GM18861 (cell line): ENCODE measurements around the gene PTPA.
A peak's percentile ranks its signal among the peaks of the same experiment; 100 is the strongest.

Experiments used
- ATAC-seq: cut with Tn5 transposase; IDR thresholded peaks from one replicate; pipeline ENCODE4 v1.9.1; 2021; ENCODE audit not compliant: unreplicated experiment

PTPA gene

DNA sequence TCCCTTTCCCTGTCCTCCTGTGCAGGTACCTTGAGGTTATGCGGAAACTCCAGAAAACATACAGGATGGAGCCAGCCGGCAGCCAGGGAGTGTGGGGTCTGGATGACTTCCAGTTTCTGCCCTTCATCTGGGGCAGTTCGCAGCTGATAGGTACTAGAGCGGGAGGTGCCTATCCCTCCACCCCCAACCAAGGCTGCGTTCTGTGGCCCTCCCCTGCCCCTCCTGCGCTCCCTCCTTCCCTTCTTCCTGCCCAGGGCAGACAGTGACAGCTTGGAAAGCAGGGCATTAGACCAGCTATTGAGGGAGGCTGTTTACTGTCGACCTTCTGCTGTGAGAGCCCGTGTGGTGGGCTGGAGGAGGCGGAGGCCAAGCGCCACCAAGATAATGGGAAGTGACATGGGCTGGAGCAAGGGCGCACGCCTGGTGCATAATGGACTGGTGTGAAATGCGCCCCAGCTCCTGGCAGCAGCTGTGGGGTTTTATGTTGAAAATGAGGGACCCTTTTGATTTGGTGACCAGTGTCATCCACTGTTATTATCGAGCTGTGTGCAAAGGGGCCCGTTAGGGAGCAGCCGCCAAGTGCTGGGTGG lies 25.3 kb downstream of the PTPA start:
- ATAC-seq = no peak

DNA sequence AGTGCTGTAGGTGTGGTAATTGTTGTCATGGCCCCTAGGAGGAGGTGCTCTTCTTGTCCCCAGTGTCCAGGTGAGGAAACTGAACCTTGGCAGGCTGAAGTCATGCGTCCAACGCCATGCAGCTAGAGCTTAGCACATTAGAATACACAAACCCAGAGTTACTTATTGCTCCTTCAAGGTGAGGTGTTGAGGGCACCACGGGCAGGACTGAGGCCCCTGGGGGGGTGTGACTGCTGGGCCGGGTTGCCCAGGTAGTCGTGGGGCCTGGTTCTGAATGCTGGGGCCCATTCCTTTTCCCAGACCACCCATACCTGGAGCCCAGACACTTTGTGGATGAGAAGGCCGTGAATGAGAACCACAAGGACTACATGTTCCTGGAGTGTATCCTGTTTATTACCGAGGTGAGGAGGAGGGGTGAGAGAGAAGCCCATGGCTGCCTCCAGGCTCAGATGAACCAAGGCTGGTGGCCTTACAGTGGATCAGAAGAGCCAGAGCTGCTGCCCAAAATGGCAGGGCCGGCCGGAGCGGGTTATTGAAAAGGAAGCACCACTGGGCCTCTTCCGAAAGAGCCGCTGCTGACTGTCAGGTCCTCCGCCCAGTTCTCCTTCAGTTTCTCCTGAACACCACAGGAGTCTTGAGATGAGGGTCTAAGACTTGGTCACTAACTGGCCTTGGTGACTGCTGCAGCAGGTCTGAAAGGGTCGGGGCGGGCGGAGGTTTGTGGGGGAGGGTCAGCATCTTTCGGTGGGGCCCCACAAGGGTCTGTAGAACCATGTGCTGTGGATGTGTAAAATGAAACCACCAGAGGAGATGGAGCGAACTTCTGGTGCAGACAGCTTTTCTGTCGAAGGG lies 26.3 kb downstream of the PTPA start:
- ATAC-seq = no peak

DNA sequence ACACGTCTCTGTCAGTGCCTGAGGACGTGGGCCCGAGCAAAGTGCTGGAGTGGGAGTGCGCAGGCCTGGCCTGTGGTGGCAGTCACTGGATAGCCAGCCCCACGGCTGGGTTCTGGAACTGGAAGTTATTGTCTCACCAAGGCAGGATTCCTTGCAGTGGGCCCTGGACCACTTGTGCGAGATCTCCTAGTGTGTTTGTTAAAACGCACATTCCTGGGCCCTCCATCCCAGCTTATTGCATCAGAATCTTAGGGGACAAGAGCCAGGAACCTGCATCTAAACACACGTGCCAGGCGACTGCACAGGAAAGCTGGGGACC lies 26.9 kb downstream of the PTPA start:
- no peak for ATAC-seq

DNA sequence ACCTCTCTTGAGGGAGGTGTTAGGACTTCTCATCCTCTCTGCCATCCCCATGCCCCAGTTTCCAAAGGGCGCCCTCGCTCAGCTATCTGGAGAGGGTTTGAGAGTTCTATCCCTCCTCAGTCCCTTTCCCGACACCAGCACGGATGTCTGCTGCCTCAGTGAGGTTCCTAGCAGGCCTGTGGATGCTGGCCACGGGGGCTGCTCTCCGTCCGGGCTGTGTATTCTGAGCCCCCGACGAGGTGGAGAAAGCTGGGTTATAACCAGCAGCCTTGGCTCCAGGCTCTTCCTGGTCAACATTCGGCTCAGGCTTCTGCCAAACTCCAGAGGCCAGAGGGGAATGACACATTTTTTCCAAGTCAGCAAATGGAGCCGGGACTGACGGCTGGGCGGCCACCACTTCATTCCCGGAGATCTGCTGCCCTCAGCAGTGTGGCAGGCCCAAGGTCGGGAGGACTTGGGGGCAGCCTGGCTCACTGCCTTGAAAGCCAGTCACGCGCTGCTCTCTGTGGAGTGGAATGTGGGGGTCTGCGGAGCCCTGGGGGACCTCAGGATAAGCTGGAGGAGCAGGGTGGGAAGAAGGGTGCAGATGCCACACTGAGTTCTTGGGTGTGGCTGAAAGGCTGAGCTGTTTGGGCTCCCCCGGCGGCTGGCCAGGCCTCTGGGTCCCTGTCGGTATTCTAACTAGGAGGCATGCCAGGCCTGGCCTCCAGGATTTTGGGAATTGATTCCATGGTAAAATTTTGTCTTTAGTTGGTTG lies 27.4 kb downstream of the PTPA start:
- no peak for ATAC-seq

DNA sequence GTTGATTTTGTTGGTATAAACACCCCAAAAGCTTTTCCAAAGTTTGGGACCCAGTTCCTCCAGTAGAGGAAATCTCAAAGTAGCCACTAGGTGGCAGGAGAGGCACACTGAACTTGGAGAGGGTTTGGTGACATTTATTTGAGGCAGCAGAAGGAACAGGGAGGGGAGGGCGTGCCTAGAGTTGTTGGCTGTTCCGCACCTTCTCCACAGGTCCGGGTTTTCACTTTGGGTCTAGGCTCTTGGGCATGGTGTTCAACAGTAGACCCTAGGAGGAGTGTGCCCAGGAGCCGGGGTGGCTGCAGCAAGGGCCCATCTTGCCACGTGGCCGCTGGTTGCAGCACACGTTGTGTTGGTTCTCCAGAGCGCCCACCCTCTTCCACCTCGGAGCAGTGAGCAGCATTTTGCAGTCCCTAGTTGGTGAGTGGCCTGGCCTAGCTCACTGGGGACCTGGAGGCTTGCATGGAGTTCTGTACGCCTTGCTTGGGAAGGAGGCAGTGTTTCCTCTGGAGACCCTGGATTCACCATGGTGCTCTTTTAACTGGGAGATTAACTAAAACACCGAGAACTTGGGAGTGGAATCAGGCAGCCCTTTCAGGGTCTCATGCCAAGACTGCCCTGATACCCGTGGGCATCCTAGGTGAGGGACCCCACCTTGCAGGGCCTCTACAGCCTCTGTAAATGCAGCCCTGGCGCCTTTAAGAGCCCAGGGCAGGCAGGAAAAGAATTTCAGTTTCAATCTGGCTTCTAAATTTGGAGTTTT lies 28.2 kb downstream of the PTPA start:
- no peak for ATAC-seq

DNA sequence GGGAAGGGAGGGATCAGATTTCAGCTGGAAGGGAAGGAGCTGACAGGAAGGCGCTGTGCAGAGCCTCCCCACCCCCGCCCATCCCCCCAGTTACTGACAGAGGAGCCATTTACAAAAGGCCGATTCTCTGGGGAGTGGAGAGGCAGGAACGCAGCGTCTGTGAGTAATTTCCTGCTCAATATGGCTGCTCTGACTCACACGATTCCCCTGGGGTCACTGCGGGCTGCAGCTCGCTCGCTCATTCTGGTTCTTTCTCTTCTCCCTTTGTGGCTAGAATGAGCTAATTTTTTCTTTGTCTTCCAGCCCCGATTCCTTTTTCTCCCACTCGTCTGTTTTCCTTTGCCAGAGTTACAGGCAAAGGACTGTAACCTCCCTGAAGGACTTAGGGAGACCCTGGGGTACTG lies 28.8 kb downstream of the PTPA start:
- ATAC-seq = peak; percentile 50

DNA sequence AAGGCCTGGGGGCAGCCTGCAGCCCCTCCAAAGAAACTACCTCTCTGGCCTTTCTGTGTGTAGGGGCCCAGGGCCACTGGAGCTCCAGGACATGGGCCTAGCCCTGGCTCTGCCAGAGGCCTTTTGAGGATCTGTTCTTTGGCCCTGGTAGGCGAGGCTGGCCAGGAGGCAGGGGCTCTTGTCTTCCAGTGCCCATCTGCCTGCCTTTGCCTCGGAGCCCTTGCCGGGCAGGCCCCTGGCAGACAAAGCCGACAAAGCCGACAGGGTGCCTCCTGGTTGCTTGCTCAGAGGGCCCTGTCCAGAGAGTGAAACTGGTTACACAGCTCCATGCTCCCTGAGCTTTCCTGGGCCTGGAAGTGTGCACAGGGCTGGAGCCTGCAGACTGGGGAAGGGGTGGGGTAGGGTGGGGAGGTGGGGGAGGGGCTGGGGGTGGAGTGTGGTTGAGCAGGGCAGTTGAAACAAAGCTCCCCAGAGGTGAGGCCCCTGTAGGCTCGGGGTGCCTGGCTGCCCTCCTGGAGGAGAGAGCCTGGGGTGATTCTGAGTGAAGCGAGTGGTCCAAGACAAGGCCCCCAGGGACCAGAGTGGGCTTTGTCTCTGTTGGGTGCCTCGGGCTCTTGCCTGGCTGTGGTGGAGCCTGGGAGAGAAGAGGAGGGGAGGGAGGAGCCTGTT lies 29.3 kb downstream of the PTPA start:
- peak; percentile 17 for ATAC-seq

DNA sequence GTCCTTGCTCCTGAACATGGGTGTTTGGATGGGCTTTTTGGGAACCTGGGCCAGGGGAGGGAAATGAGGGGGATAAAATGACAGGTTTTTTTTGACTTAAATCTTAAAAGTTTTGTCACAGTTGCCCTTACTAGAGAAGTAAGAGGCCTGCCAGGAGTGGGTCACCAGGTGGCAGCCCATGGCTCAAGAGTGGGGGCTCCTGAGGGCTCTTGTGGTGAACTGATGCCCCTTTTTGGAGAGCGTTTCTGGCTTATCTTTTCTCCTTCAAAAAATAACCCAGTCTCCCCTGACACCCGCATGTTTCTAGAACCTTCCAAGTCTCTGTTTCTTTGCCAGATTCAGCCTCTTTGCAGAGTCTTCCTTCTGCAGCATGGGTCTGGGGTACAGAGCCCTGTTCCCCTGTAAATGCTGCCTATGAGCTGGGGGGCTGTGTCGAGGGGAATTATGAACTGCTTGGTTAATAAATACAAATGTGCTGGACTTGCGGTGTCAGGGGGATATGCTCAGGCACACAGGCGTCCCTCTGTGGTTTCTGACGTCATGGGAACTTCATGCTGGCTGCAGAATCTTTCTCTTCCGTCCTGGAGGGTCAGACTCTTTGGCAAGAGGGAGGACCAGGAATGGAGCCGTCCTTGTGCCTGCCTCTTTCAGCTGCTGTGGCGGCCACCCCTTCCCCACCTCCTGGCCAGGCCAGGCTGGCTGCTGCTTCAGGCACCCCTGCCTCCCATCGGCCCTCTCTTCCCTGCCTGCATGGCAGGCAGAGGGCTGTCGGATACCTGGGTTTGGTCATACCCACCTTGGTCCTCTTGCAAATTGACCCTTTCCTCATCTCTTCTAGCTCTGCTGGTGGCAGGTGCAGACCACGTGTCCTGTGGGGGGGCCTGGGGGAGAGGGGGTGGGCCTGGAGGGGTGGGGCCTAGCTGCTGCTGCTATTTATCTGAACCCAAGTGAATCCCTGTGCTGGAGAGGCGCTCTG lies 30.1 kb downstream of the PTPA start:
- ATAC-seq = peak; percentile 32

DNA sequence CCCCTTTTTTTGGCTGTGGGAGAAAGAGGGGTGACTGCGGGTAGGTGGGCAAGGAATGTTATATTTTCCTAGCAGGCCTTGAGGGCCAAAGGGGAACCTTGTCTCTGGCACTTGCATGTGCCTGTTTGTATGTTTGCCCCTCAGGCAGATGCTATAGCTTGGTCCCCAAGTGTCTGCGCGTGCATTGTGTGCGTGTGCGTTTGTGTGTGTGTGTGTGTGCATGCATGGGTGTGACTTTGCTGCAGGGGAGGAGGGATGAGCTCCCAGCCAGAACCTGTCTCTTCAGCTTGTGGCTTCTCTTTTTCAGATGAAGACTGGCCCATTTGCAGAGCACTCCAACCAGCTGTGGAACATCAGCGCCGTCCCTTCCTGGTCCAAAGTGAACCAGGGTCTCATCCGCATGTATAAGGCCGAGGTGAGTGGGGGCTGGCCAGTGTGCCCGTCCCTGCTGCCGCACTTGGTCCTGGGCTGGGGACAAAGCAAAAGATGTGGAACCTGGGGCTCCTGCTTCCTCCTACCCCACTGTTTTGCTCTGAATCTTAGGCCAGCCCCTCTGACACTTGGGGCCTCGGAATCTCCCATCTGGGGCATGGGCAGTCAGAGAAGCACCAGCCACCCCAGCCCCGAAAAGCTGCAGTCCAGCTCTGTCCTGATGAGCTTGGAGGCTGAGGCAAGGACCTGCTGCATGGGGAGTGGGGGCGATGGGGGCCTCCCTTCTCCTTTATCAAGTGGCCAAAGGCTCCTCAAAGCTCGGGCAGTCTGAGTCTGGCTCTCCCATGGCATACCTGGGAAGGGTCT lies 31.1 kb downstream of the PTPA start:
- ATAC-seq = no peak

DNA sequence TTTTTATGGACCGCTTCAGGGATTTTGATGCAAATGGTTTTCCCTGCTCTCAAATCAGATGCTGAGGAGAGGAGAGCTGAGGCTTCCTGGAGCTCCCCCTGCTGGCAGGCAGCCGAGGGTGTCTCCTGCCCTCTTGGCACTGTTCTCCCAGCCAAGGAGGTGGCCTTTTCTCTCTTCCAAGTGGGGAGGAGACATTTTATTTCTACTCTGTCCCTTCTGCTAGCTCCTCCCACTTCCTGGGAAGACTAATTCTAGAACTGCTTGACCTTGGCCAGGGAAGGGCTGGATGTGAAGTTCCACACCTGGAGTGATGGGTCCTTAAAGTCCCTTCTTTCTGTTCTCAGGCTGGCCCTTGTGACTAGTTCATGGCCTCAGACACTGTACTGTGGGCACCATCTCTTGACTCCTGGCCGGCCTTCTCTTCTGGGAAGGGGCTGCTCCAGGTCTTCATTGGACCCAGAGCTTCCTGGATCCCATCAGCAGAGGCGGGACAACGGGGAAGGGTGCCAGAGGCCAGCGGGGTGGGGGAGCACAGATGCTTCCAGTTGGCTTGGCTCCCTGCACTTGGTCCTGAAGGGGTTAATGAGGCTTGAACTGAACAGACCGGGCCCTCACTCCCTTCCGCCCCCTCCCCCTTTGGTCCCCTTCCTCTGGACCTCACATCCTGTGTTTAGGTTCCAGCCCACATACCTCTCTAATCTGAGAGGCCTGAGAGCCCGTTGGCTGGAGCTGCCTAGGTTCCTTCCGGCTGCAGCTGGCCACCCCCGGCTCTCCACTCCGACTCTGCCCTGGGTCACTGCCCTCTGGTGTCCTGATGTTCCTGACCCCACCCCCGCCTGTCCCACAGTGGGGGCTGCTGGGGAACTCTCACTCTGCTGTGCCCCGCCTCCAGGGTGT lies 32.1 kb downstream of the PTPA start:
- ATAC-seq = no peak

DNA sequence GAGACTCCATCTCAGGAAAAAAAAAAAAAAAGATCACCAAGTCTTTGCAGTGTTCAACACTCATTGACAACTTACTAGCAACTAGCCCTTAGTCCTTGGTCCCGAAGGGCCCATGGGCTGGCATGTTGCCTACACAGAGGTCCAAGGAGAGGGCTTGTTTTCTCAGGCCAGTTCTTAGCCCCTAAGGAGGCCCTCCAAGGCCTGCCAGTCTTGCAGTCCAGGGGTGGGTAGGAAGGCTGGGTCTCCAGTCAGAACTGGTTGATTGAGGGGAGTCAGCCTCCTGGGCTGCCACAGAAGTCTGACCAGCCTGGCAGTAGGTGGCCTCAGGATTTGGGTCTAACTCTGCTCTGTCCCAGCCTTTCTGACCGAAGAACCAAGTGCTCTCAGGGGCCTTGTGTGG lies 34.1 kb downstream of the PTPA start:
- no peak for ATAC-seq

DNA sequence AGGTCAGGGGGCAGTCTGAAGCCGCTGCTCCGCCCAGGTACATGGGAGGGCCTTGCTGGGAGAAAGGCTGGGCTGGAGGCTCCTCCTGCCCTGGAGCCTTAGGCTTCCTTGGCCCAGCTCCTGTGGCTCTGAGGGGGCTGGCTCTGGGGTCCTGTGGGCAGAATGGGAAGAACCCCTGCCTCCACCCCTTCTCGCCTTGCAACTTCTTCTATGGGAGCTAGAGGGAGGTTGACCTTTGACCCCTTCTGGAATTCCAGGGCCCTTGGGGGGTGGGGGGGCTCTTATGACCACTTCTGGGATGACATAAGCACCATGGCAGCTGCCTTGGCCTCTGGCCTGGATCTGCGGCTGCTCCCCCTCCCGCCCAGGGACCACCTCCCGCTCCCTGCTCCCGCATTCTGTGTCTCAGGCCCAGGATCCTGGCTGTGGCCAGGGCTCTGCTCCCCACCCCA lies 34.7 kb downstream of the PTPA start:
- ATAC-seq = no peak

DNA sequence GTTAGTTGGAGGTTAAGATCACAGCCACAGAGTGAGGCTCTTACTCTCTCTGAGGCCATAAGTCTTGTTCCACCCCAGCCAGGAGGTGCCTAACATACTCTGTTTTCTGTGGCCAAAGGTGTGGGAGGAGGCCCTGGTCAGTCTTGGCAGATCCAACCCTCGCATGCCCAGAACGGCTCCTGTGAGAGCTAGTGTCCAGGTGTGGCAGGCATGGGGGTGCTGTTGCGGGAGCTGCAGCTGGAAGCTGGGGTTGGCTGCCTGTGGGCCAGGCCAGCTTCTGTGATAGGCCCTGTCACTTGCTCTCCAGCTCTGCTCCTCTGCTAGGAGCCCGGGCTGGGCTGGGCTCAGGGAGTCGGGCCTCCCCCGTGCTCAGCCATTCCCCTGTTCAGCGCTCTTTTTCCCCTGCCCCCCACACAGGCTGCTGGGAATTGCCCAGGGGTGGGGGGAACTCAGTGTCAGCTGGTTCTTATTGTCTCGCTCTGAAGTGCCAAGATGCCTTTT lies 35.3 kb downstream of the PTPA start:
- no peak for ATAC-seq

DNA sequence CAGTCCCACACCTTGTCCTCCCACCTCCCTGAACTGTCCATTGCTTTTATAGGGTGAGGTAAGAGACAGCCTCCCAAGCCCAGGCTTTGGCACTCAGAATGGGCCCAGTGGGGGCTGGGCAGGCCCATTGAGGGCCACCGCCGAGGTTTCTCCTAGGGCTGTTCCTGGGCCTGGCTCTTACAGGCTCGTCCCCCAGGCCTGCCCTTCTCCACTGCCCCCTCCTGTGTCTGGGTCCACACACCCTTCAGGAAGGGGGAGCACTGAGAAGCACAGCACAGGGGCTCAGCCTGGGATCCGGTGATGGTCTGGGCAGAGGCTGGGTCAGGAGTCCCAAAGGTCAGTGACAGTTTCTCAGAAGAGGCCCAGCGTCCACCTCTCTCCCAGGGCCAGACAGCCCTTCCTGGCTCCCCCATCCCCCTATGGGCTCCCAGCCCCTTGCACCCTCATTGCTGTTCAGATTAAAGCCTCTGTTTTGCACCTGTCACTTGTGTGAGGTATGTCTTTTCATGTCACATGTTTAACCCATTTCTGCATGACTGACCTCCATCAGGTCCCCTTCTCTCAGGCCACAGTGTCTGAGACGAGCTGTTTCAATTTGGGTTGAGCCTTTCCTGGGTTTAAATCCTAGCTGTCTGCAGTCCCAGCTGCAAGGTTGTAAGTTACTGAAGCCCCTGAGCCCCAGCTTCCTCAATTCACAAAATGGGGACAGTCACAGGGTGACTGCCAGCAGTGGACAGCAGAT lies 37.4 kb downstream of the PTPA start:
- ATAC-seq = no peak

DNA sequence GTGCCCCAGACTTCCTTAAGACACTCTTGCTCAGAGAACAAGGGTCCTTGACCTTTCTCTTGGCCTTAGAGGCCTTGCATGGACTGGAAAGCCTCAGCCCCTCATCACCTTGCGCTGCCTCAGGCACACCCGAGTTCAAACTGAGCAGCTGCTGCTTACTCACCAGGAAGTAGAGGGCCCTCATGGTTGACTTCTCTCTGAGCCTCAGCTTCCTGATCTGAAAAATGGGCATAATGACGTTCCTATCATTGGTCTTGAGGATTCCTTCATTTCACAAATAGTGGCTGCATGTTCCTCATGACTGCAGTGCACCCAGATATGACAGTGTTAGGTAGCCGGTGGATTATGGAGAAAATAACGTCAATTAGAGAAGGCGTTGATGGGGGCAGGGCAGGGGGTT lies 38.2 kb downstream of the PTPA start:
- no peak for ATAC-seq

DNA sequence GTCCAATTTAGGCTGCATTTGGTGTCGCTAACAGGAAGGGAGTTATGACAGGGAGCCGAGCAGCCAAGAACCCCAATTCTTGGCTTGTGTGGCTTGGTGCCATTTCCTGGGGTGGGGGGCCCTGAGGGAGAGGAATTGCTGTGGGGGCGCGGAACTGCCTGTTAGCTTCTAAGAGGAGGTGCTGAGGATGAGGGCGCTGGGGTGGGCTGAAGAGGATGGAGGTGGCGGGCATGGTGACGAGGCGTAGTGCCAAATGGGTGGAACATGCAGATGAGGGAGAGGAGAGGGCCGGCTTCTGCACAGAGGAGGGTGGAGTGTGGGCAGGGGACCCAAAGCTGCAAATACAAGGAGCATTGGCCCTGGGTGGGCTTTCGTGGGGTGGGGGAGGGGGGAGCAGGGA lies 38.9 kb downstream of the PTPA start:
- ATAC-seq = no peak

DNA sequence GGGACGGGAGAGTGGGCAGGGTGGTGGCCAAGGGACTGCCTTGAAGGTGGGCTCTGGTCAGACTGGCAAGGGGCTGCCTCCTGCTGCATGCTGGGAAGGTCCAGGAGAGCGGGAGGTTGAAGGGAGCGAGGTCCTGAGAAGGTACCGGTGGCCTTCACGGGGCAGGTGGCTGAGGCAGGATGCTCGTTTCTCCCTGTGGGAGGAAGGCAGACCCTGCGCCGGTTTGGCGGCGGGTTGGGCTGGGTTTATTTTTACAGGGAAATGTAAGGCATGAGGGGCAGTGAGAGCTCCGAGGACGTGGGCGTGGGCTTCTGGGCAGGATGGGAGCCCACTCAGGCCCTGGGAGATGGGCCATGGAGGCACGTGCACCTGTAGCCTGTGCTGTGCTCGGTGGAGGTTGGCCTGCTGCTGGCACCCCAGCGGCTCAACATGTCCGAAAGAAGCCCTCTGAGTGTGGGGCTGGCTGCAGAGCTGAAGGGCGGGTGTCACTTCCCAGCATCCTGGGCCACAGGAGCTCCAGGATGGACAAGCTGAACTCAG lies 39.5 kb downstream of the PTPA start:
- ATAC-seq = no peak
